Esophagus muscularis mucosa (tissue), 3 donors: ENCODE data around the gene C3orf80.

Experiments used
- CTCF ChIP-seq, 3 experiments: fragments of 200-600 bp in 2 of 3; fragments of 450-650 bp in 1 of 3; sonication (generic) in 2 of 3; IDR thresholded peaks; one replicate each; pipeline ENCODE4 v1.5.1; 2017 to 2019; ENCODE audit warnings: antibody characterized with exemption in 3 of 3, mild to moderate bottlenecking in 2 of 3, moderate library complexity in 1 of 3
- POLR2AphosphoS5 ChIP-seq, 2 donors: sonication (generic); formaldehyde crosslinking; IDR thresholded peaks; one replicate each; pipeline ENCODE4 v1.6.1; 2017; ENCODE audit warnings: antibody characterized with exemption in 2 of 2

GRCh38 chr3:160224256-160224655 lies 966 bp upstream of the C3orf80 start:
- TF ChIP-seq CTCF (IDR thresholded peaks at IDR 0.05) (no peak), POLR2AphosphoS5 (IDR thresholded peaks at IDR 0.05) (no peak)
